ENCODE data around the gene RERE. TPM values are rescaled to one million over a fixed set of nuclear protein-coding genes. Genes with fewer than 3 reads are reported as not detected.

RERE gene
- total RNA-seq, 2 donors from 2014 or later: 144 to 174 TPM

DNA sequence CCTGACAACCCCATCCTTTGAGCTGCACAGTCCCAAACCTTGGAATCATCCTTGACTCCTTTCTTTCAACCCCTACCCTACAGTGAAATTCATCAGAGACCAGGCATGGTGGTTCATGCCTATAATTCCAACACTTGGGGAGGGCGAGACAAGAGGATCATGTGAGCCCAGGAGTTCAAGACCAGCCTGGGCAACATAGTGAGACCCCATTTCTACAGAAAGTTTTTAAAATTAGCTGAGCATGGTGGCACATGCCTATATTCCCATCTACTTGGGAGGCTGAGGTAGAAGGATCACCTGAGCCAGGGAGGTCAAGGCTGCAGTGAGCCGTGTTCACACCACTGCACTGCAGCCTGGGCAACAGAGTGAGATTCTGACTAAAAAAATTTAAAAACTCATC is 34.5 kb downstream of the RERE start:
- TF ChIP-seq, protein P1, sequence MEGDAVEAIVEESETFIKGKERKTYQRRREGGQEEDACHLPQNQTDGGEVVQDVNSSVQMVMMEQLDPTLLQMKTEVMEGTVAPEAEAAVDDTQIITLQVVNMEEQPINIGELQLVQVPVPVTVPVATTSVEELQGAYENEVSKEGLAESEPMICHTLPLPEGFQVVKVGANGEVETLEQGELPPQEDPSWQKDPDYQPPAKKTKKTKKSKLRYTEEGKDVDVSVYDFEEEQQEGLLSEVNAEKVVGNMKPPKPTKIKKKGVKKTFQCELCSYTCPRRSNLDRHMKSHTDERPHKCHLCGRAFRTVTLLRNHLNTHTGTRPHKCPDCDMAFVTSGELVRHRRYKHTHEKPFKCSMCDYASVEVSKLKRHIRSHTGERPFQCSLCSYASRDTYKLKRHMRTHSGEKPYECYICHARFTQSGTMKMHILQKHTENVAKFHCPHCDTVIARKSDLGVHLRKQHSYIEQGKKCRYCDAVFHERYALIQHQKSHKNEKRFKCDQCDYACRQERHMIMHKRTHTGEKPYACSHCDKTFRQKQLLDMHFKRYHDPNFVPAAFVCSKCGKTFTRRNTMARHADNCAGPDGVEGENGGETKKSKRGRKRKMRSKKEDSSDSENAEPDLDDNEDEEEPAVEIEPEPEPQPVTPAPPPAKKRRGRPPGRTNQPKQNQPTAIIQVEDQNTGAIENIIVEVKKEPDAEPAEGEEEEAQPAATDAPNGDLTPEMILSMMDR (IDR thresholded peaks at IDR 0.05): no peak
- no peak for ATAC-seq (ENCODE audit: insufficient number of reproducible peaks, low FRiP score, low read depth)
- H3K27ac ChIP-seq: no peak overlapping the region
- H3K27me3 ChIP-seq (replicated peaks; ENCODE audit: insufficient read depth): no peaks in the 10 kb centered on the region
- H3K4me3 ChIP-seq: no peak overlapping the region
- H3K9me3 ChIP-seq: no peaks in the 10 kb centered on the region
- H3K36me3 ChIP-seq: no peaks in the 10 kb centered on the region
- DNase-seq (ENCODE audit: low spot score): no peak
- no peaks in the 10 kb centered on the region for H3K4me1 ChIP-seq (ENCODE audit: control insufficient read depth in 1 of 2, low read depth in 2 of 2)

- H3K4me1 ChIP-seq (ENCODE audit: control insufficient read depth in 1 of 2, low read depth in 2 of 2): no peaks in the 10 kb centered on the region
- H3K36me3 ChIP-seq: no peaks in the 10 kb centered on the region
- H3K27ac ChIP-seq: no peak overlapping the region
- ATAC-seq (ENCODE audit: insufficient number of reproducible peaks, low FRiP score, low read depth) (no peak), DNase-seq (ENCODE audit: low spot score) (no peak)
- no peaks in the 10 kb centered on the region for H3K27me3 ChIP-seq (replicated peaks; ENCODE audit: insufficient read depth)
- no peaks in the 10 kb centered on the region for H3K9me3 ChIP-seq
- TF ChIP-seq, protein P1 (IDR thresholded peaks at IDR 0.05): no peak
- H3K4me3 ChIP-seq: no peak overlapping the region
These were observed 35.3 kb downstream of the RERE start for GRCh38 chr1:8782001-8782620.

DNA sequence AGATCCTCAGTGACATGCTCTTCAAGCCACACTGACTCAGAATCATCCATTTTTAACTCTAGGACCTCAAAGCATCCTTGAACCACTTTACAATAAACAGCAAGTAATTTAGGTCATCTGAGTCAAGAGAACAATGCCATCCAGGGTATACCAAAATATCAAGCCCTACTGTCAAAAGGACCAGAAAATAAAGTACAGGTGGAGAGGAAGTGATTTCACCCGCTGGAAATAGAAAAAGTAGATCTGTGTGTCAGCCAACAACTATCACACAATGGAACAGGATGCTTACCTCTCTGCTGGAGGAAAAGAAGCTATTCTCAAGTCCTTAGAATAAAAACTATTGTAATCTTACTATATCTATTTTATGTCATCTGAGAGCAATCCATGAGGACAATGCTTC is 37.0 kb downstream of the RERE start:
- TF ChIP-seq, protein P1 (IDR thresholded peaks at IDR 0.05): no peak
- Histone ChIP-seq H3K9me3 (no peaks in the 10 kb centered on the region), H3K4me1 (ENCODE audit: control insufficient read depth in 1 of 2, low read depth in 2 of 2) (no peaks in the 10 kb centered on the region), H3K27me3 (replicated peaks; ENCODE audit: insufficient read depth) (no peaks in the 10 kb centered on the region), H3K27ac (no peak overlapping the region), H3K36me3 (no peaks in the 10 kb centered on the region), H3K4me3 (no peak overlapping the region)
- DNase-seq (ENCODE audit: low spot score) (no peak), ATAC-seq (ENCODE audit: insufficient number of reproducible peaks, low FRiP score, low read depth) (no peak)

- Histone ChIP-seq H3K4me3 (no peak overlapping the region), H3K36me3 (no peaks in the 10 kb centered on the region), H3K9me3 (no peaks in the 10 kb centered on the region), H3K4me1 (ENCODE audit: control insufficient read depth in 1 of 2, low read depth in 2 of 2) (no peaks in the 10 kb centered on the region), H3K27me3 (replicated peaks; ENCODE audit: insufficient read depth) (no peaks in the 10 kb centered on the region), H3K27ac (no peak overlapping the region)
- DNase-seq (ENCODE audit: low spot score) (no peak), ATAC-seq (ENCODE audit: insufficient number of reproducible peaks, low FRiP score, low read depth) (no peak)
- TF ChIP-seq, protein P1 (IDR thresholded peaks at IDR 0.05): no peak
These were observed 39.6 kb downstream of the RERE start for GRCh38 chr1:8777867-8778266.

- no peak overlapping the region for H3K27ac ChIP-seq
- ATAC-seq (ENCODE audit: insufficient number of reproducible peaks, low FRiP score, low read depth): no peak
- H3K9me3 ChIP-seq: no peaks in the 10 kb centered on the region
These were observed 41.3 kb downstream of the RERE start for GRCh38 chr1:8776104-8776503.

More at GRCh38 chr1:8776104-8776503, 41.3 kb downstream of the RERE start:
- Histone ChIP-seq H3K4me3 (no peak overlapping the region), H3K27me3 (replicated peaks; ENCODE audit: insufficient read depth) (no peaks in the 10 kb centered on the region), H3K4me1 (ENCODE audit: control insufficient read depth in 1 of 2, low read depth in 2 of 2) (no peaks in the 10 kb centered on the region), H3K36me3 (no peaks in the 10 kb centered on the region)
- TF ChIP-seq, protein P1 (IDR thresholded peaks at IDR 0.05): no peak
- DNase-seq (ENCODE audit: low spot score): no peak
